Activated naive CD4-positive, alpha-beta T cell treated with anti-CD3 and anti-CD28 coated beads, Interleukin-2, amount 50 U/mL, for 24 hours (primary cell): ENCODE results near the gene SULT1B1.

ENCODE experiments used
- H3K27ac Mint-ChIP-seq: one replicate; pipeline ENCODE4 v1.8.0; 2021; ENCODE audit warnings: mild to moderate bottlenecking, mixed read lengths
- H3K27me3 Mint-ChIP-seq: one replicate; pipeline ENCODE4 v1.8.0; 2021; ENCODE audit warnings: mixed read lengths
- H3K36me3 Mint-ChIP-seq: one replicate; pipeline ENCODE4 v1.8.0; 2021; ENCODE audit warnings: mixed read lengths
- H3K4me1 Mint-ChIP-seq: one replicate; pipeline ENCODE4 v1.8.0; 2021; ENCODE audit warnings: mixed read lengths
- H3K4me3 Mint-ChIP-seq: one replicate; pipeline ENCODE4 v1.8.0; 2021; ENCODE audit warnings: mild to moderate bottlenecking, mixed read lengths
- H3K9me3 Mint-ChIP-seq: one replicate; pipeline ENCODE4 v1.8.0; 2021; ENCODE audit warnings: mixed read lengths

SULT1B1 gene

DNA sequence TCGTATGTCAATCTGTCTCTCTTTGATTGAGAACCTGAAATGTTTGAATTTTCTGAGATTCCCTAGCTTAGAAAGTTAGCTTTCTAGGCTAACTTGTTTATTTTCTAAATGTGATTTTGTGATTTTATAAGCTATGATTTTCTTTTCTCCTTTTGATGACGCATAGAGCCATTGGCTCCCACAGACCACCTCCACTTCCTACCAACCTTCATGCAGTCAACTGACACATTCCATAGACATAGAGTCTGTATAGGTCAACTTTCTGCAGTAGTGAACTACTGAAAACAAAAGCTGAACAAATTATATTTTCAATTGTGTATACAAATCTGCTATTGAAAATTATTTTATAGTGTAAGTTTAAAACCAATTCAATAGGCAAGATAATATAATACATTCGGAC, 2.8 kb upstream of the SULT1B1 start:
- Mint-ChIP-seq H3K4me1 (peaks cover 63% of the 10 kb centered on the region), H3K9me3 (no peaks in the 10 kb centered on the region), H3K36me3 (peaks cover 2% of the 10 kb centered on the region), H3K27ac (peak overlapping the region; percentile 93), H3K27me3 (no peaks in the 10 kb centered on the region), H3K4me3 (peak overlapping the region; percentile 2)

DNA sequence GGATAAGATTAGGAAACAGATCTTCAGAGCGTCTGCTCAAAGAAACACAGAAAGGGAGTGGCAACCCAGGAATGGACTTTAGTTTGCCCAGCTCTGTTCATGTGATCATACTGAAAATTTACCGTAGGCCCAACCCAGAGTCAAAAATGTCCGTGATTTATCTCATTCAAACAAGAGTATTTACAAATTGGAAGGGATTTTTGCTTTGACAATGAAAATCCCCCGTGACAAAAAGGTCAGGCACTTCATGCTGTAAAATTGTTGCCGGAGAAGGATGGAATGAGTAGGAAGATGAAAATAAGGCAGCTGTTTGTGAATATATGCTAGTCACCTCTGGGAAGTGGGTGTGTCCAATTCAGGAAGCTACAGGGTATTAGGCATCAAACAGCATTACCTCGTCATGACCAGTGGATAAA, 1.2 kb downstream of the SULT1B1 start:
- Mint-ChIP-seq H3K27me3 (no peaks in the 10 kb centered on the region), H3K36me3 (peaks cover 3% of the 10 kb centered on the region), H3K9me3 (no peaks in the 10 kb centered on the region), H3K27ac (peak overlapping the region; percentile 75), H3K4me3 (peak overlapping the region; percentile 82), H3K4me1 (peaks cover 82% of the 10 kb centered on the region)

DNA sequence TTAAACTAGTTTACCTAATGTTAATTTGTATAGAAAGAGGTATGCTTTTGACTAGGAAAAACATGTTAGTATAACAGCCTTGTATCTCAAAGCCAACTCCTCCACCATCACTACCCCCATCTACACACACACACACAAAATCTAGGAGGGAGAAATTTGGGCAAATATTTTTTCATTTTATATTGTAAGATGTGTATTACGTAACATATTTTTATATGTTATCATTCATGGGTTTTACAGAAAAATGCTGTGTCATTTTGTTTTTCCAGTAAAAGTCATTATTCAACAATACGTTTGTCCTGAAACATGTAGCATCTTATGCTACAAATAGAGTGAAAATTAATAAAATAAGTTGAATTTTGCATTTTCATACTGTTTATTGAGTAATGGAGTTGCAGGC, 3.0 kb downstream of the SULT1B1 start:
- Mint-ChIP-seq H3K36me3 (peaks cover 15% of the 10 kb centered on the region), H3K27me3 (no peaks in the 10 kb centered on the region), H3K4me3 (no peak overlapping the region), H3K9me3 (no peaks in the 10 kb centered on the region), H3K4me1 (peaks cover 83% of the 10 kb centered on the region), H3K27ac (peak overlapping the region; percentile 82)

DNA sequence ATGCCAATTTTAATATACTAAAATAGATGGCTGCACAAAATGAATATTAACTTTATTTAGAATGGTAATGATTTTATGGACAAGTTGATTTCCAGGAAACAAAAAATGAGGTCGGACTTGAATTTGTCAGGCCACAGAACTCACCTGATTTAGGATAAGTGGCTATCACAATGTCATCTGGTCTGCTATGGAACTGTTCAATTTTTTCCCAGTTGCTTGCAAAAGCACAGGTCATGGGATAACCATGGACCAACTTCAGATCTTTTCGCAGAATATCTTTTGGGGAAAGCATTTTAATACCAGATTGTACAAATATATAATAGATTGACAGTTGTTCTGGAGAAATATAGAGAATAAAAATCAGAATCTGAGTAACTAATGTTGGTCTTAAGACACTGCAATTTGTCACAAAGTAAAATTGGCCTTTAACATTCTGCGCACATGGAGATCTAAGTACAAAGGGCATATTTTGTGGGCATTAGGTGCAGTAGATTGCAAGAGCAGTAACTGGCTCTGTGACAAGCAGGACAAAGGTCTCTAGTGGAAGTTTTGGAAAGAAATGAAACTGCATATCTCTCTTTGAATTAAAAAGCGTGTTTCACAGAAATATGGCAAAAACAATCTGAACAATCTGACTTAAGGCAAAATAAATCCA, 5.4 kb downstream of the SULT1B1 start:
- peak overlapping the region; percentile 52 for H3K27ac Mint-ChIP-seq
- no peaks in the 10 kb centered on the region for H3K9me3 Mint-ChIP-seq
- no peak overlapping the region for H3K4me3 Mint-ChIP-seq
- no peaks in the 10 kb centered on the region for H3K27me3 Mint-ChIP-seq
- peaks cover 18% of the 10 kb centered on the region for H3K36me3 Mint-ChIP-seq
- peaks cover 68% of the 10 kb centered on the region for H3K4me1 Mint-ChIP-seq

DNA sequence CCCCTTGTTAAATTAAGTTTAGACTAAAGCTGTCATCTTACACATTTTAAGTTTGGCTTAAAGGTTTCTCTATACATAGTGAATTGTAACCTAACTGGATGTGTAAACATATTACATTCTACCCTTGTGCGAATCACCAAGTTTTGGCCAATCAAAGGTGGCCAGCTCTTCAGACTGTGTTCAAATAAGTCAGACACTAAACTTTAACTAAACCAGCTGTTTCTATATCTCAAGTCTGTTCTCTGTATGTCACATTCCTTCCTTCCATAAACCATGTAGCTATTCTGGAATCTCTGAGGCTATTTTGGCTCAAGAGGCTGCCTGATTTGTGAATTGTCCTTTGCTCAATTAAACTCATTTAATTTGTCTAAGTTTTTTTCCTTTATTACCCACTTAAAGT, 6.7 kb downstream of the SULT1B1 start:
- H3K4me1 Mint-ChIP-seq = peaks cover 56% of the 10 kb centered on the region
- no peak overlapping the region for H3K4me3 Mint-ChIP-seq

DNA sequence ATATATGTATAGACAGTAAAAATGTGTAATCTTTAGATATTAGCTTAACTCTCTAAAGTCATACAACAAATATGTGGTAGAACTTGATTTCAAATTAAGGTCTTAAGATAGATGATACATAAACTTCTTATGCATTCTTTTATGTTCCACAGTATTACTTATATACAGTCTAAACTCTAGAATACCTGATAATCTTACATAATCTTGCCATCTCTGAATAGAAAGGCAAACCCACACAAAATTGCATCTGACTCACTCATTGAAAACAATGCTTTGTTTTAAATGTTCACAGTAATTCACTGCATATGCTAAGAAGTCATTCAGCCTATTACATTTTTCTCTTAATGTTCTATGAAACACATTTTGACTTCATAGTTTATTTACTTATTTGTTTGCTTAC, 10.1 kb downstream of the SULT1B1 start:
- Mint-ChIP-seq H3K9me3 (peaks cover 19% of the 10 kb centered on the region), H3K4me3 (no peak overlapping the region), H3K27me3 (no peaks in the 10 kb centered on the region), H3K27ac (no peak overlapping the region), H3K36me3 (peaks cover 53% of the 10 kb centered on the region), H3K4me1 (peaks cover 30% of the 10 kb centered on the region)

More for the DNA sequence above, 6.7 kb downstream of the SULT1B1 start:
- no peaks in the 10 kb centered on the region for H3K27me3 Mint-ChIP-seq
- H3K9me3 Mint-ChIP-seq = peaks cover 4% of the 10 kb centered on the region
- H3K27ac Mint-ChIP-seq = no peak overlapping the region
- H3K36me3 Mint-ChIP-seq = peaks cover 24% of the 10 kb centered on the region

DNA sequence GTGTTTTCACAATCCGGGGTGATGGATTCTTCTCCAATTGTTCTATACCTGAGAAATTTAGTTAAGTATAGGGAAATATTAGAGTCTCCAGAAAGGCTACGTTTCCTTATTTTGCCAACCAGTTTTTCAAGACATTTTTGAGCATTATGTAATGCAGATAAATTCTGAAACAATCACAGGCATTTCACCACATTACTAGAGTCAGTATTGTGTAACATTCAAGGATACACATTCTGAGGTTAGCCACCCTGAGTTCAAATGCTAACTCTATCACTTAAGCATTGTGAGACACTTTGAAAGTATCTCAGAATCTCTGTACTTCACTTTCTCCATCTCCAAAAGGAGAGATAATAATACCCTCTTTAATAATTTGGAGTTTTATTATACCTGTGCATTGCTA, 10.6 kb downstream of the SULT1B1 start:
- Mint-ChIP-seq H3K27me3 (no peaks in the 10 kb centered on the region), H3K4me3 (no peak overlapping the region), H3K36me3 (peaks cover 54% of the 10 kb centered on the region), H3K4me1 (peaks cover 26% of the 10 kb centered on the region), H3K9me3 (peaks cover 21% of the 10 kb centered on the region), H3K27ac (no peak overlapping the region)

DNA sequence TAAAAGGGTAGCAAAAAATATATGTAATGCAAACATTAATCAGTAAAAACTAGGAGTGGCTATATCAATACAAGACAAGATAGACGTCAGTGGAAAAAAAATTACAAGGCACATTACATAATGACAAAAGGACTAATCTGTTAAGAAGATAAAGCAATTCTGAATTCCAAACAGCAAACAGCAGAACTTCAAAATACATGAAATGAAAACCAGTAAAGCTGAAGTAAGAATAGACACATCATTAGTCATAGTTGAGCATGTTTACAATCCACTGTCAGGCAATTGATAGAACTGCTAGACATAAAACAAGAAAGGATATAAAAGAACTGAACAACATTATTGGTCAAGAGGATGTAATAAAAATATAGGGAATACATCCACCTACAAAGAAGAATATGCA, 12.2 kb downstream of the SULT1B1 start:
- H3K36me3 Mint-ChIP-seq = peaks cover 50% of the 10 kb centered on the region
- no peaks in the 10 kb centered on the region for H3K27me3 Mint-ChIP-seq
- peaks cover 25% of the 10 kb centered on the region for H3K9me3 Mint-ChIP-seq
- peaks cover 17% of the 10 kb centered on the region for H3K4me1 Mint-ChIP-seq
- H3K4me3 Mint-ChIP-seq = no peak overlapping the region
- no peak overlapping the region for H3K27ac Mint-ChIP-seq

DNA sequence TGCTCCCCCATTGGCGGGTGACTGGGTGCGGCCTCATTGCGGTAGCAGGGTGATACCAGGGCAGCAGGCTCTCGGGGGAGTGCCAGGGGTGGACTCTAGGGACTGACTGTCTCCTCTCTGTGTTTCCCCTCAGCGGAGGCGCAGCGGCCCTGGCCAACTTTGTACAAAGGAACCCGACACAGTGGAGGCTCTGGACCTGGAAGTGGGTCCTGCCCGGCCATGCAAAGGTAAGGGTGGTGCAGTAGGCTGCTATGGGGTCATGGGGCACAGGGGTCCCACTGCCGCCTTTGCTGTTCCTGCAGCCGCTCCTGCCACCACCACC, 16.3 kb downstream of the SULT1B1 start:
- Mint-ChIP-seq H3K4me3 (no peak overlapping the region), H3K27ac (no peak overlapping the region), H3K4me1 (peaks cover 14% of the 10 kb centered on the region), H3K27me3 (no peaks in the 10 kb centered on the region), H3K9me3 (peaks cover 37% of the 10 kb centered on the region), H3K36me3 (peaks cover 45% of the 10 kb centered on the region)

DNA sequence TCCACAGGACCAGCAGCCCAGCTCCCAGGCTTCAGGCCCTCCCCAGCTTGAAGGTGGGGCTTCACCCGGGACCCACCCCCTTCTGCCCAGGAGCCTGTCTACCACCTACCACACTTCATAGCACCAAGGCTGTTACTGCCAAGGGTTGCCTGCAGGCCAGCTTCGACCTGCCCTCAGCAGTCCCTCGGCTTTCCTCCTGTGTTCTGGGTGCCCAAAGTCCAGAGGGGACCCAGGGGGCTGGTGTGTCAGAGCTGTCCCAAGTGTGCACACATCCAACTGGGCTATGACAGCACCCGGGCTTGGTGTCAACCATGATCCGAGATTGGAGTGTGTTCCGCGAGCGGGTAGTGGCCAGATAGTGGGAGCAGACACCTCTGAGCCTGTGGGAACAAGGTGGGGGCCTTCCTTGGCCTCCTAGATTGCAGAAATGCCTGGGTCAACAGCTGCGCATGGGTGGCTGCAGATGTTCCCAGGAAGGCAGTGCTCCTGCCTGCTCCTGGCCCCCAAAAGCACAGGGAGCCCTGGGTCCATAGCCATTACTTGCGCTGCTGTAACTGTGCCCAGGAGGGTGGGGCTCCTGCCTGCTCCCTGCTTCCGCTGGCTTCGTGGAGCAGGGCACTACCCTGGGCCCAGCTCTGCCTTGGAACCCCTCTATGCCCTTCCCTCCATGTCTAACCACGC, 16.8 kb downstream of the SULT1B1 start:
- Mint-ChIP-seq H3K4me3 (no peak overlapping the region), H3K36me3 (peaks cover 43% of the 10 kb centered on the region), H3K27me3 (no peaks in the 10 kb centered on the region), H3K27ac (no peak overlapping the region), H3K4me1 (peaks cover 15% of the 10 kb centered on the region), H3K9me3 (peaks cover 33% of the 10 kb centered on the region)

DNA sequence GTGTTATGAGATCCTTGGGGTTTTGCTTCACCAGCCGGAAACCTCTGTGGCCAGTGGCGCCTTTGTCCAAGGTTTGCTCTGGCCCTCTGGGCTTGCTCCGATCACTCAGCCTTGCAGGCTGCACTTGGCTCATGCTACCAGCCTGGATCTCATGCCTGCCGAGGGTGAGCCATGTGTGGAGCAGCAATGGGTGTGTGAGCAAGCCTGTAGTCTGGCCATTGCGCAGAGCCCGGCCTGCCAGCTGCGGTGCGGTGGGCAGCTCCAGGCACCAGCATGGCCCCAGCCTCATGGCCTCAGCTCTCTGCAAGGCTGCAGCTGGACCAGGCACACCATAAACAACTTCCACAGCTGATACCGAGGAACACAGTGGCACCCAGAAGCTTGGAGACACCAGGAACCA, 17.8 kb downstream of the SULT1B1 start:
- Mint-ChIP-seq H3K9me3 (peaks cover 27% of the 10 kb centered on the region), H3K36me3 (peaks cover 39% of the 10 kb centered on the region), H3K27ac (no peak overlapping the region), H3K4me1 (peaks cover 17% of the 10 kb centered on the region), H3K4me3 (no peak overlapping the region), H3K27me3 (no peaks in the 10 kb centered on the region)

DNA sequence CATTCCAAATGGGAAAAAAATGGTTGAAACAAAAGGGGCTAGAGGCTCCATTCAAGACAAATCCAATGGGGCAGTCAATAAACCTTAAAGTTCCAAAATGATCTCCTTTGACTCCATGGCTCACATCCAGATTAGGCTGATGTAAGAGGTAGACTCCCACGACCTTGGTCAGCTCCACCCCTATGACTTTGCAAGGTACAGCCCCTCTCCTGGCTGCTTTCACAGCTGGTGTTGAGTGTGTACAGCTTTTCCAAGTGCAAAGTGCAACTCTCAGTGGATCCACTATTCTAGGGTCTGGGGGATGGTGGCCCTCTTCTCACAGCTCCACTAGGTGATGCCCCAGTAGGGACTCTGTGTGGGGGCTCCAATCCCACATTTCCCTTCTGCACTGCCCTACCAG, 21.5 kb downstream of the SULT1B1 start:
- Mint-ChIP-seq H3K4me1 (peaks cover 32% of the 10 kb centered on the region), H3K27me3 (no peaks in the 10 kb centered on the region), H3K4me3 (no peak overlapping the region), H3K36me3 (peaks cover 23% of the 10 kb centered on the region), H3K27ac (no peak overlapping the region), H3K9me3 (peaks cover 12% of the 10 kb centered on the region)

DNA sequence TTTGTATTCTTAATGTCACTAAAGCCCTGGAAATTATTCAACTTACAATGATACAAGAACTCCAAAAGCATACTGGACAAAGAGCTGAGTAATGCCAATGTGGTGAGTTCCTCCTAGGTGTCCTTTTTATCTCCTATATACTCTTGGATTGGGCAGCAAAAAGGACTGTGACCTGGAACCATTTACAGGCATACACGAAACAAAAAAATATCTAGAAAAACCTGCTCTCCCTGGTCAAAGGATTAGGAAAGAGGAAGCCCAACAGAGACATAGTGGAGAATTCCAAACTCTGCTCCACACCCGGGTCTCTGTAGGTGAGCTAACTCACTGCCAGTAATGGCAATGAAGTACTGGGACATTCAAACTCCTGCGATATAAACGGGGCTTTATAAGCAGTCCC, 25.3 kb downstream of the SULT1B1 start:
- Mint-ChIP-seq H3K4me3 (no peak overlapping the region), H3K27me3 (no peaks in the 10 kb centered on the region), H3K27ac (no peak overlapping the region), H3K36me3 (peaks cover 26% of the 10 kb centered on the region), H3K4me1 (peaks cover 32% of the 10 kb centered on the region), H3K9me3 (no peaks in the 10 kb centered on the region)

DNA sequence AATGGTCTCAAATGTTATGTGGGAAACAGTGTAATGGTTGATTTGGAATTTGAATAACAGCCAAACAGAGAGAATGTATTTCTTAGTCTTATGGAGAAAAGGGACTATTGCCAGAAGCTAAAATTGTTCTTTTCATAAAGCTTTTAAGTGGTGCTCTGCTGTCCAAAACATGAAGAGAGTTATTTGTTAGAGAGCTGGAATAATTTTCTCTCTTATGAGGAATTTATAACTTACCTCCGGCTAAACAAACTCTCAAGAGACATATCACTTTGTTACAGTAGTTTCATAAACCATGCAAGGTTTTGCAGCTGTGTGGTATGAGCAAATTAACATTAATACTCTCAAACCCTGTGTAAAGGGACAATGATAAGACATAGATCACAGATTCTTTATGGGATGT, 28.6 kb downstream of the SULT1B1 start:
- H3K4me3 Mint-ChIP-seq = no peak overlapping the region

DNA sequence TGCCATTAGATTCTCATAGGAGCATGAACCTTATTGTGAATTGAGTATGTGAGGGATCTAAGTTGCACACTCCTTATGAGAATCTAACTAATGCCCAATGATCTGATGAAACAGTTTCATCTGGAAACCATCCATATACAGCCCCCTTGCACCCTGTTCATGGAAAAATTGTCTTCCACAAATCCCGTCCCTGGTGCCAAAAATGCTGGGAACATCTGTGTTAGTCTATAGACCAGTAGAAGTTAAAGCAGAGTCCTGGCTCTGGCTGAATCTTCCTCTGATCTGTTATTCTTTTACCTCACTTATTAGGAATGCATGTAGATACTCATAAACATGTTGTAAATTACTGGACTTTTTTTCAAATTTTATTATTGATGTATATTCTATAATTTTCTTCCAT, 29.2 kb downstream of the SULT1B1 start:
- H3K4me3 Mint-ChIP-seq = no peak overlapping the region
- H3K36me3 Mint-ChIP-seq = peaks cover 18% of the 10 kb centered on the region
- no peaks in the 10 kb centered on the region for H3K27me3 Mint-ChIP-seq
- peaks cover 24% of the 10 kb centered on the region for H3K4me1 Mint-ChIP-seq
- no peaks in the 10 kb centered on the region for H3K9me3 Mint-ChIP-seq
- H3K27ac Mint-ChIP-seq = no peak overlapping the region

More for the DNA sequence above, 28.6 kb downstream of the SULT1B1 start:
- Mint-ChIP-seq H3K36me3 (peaks cover 16% of the 10 kb centered on the region), H3K27ac (no peak overlapping the region), H3K4me1 (peaks cover 22% of the 10 kb centered on the region), H3K9me3 (no peaks in the 10 kb centered on the region), H3K27me3 (no peaks in the 10 kb centered on the region)

DNA sequence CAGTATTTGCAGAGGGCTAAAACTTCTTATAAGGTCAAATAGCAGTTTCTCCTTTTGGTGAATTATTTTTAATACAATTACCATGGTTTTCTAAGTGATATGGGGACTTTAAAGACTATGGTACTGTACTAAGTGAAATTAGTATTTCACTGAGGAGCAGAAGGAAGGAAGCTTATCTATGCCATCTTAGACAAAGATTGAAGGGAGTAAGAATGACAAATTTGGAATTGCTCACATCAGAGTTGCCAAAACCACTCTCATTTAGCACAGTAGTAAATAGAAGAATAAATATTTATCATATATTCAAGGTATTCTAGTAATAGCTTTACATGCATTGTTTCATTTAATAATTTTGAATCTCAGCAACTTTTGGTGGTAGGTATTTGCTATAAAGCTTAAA, 30.4 kb downstream of the SULT1B1 start:
- H3K4me1 Mint-ChIP-seq = peaks cover 21% of the 10 kb centered on the region
- no peak overlapping the region for H3K4me3 Mint-ChIP-seq
- H3K27ac Mint-ChIP-seq = no peak overlapping the region
- peaks cover 20% of the 10 kb centered on the region for H3K36me3 Mint-ChIP-seq
- no peaks in the 10 kb centered on the region for H3K9me3 Mint-ChIP-seq
- no peaks in the 10 kb centered on the region for H3K27me3 Mint-ChIP-seq

DNA sequence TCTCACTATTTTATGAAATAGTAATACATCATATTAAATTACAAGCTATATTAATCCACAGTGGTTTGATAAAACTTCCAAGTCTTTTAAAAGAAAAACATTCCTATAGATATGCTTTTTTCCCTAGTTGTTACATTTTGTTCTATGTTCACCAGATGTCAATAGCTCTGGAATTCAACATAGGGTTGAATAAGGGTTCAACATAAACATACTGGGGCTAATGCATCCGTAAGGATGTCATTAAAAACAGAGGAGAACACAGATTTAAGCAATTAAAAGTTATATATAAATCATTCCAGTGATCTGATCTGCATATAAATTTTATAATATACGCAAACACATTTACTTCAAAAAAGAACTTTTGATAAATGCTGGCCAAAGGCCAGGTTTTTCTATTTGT, 32.5 kb downstream of the SULT1B1 start:
- peaks cover 27% of the 10 kb centered on the region for H3K36me3 Mint-ChIP-seq
- no peak overlapping the region for H3K27ac Mint-ChIP-seq

More for the DNA sequence above, 32.5 kb downstream of the SULT1B1 start:
- no peaks in the 10 kb centered on the region for H3K9me3 Mint-ChIP-seq
- peaks cover 17% of the 10 kb centered on the region for H3K4me1 Mint-ChIP-seq
- no peaks in the 10 kb centered on the region for H3K27me3 Mint-ChIP-seq
- no peak overlapping the region for H3K4me3 Mint-ChIP-seq
